ENCODE data around the gene LOXL3.

Gene LOXL3

GRCh38 chr2:74553892-74554819 lies at the start of gene LOXL3, which contains the start of gene DOK1:
TSS of gene LOXL3 (minus strand) at chr2:74553942. CDS start at chr2:74552634, 1,308 bp downstream.
TSS of gene DOK1 (plus strand) at chr2:74554720. CDS start at chr2:74554755, 35 bp downstream.
- peak; percentile 66 for DNase-seq

GRCh38 chr2:74602586-74603281 lies 49.0 kb upstream of the LOXL3 start:
- DNase-seq: no peak

GRCh38 chr2:74599676-74600075 lies 45.9 kb upstream of the LOXL3 start:
- no peak for DNase-seq

- no peak for DNase-seq
Measured at GRCh38 chr2:74597410-74597809, 43.7 kb upstream of the LOXL3 start.

GRCh38 chr2:74596584-74596983 lies 42.8 kb upstream of the LOXL3 start:
- DNase-seq: no peak

GRCh38 chr2:74593826-74594772 lies 40.4 kb upstream of the LOXL3 start:
- DNase-seq: no peak

- DNase-seq: no peak
Measured at GRCh38 chr2:74588664-74589063, 34.9 kb upstream of the LOXL3 start.

- DNase-seq: peak; percentile 70
Measured at GRCh38 chr2:74587664-74588277, 34.0 kb upstream of the LOXL3 start.

GRCh38 chr2:74585406-74586185 lies 31.9 kb upstream of the LOXL3 start:
- DNase-seq: peak; percentile 31

GRCh38 chr2:74584088-74584645 lies 30.4 kb upstream of the LOXL3 start:
- DNase-seq: no peak

GRCh38 chr2:74583504-74583903 lies 29.8 kb upstream of the LOXL3 start:
- no peak for DNase-seq

- no peak for DNase-seq
Measured at GRCh38 chr2:74582184-74582583, 28.4 kb upstream of the LOXL3 start.

GRCh38 chr2:74581463-74581862 lies 27.7 kb upstream of the LOXL3 start:
- DNase-seq: no peak

GRCh38 chr2:74578408-74578807 lies 24.7 kb upstream of the LOXL3 start:
- DNase-seq: no peak

GRCh38 chr2:74577448-74577847 lies 23.7 kb upstream of the LOXL3 start:
- peak; percentile 88 for DNase-seq

GRCh38 chr2:74576863-74577229 lies 23.1 kb upstream of the LOXL3 start:
- peak; percentile 93 for DNase-seq

- DNase-seq: no peak
Measured at GRCh38 chr2:74576211-74576862, 22.6 kb upstream of the LOXL3 start.

GRCh38 chr2:74575320-74575719 lies 21.6 kb upstream of the LOXL3 start:
- no peak for DNase-seq

GRCh38 chr2:74573747-74574562 lies 20.2 kb upstream of the LOXL3 start:
- DNase-seq: peak; percentile 92
